ENCODE measurements around the gene BRD3. TPM values are rescaled to one million over a fixed set of nuclear protein-coding genes. Genes with fewer than 3 reads are reported as not detected.
A peak's percentile ranks its signal among the peaks of the same experiment; 100 is the strongest.

Gene BRD3
- total and polyA plus RNA-seq, 2 of the 8 experiments (the other 6 are each of a cell fraction or from before 2014, with no cell fraction given): 31.0 to 82.7 TPM

DNA sequence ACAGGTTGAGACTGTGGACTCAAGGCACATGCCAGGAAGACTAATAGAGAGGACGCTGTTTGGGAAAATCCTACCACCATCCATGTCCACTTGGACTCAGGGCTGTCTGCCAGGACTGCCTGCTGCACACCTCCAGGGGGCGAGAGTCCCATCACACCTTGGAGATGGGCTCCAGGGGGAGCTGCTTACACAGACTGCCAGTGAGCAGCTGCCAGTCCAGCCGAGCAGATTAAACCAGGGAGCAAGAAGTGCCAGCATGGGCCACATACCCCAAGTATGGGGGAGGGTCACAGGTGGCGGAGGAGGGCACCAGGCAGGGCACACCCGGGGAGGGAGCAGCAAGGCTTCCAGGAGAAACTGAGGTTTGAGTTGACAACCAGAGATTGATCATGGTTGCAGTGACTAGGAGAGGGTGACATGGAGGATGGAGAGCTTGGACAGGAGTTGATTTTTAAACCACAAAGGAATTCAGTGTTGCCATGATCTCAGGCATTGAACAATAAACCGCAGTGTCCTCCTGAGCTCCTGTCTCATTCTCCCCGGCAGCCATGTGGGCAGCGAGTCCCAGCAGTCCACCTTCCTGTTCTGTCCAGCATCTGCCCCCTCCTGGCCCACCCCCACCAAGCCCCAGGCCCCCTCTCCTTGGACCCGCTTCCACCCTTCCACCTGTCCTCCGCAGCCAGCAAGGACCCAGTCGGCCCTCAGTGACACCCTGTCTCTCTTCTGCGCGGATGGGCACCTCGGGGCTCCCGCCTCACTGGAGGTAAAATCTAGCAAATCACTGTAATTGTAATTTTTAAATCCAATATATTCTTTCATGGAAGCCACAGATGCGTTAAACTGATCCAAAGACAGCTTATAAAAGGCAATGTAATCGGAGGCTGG lies 72.6 kb downstream of the BRD3 start:
- no peak overlapping the region for H3K14ac ChIP-seq (ENCODE audit: insufficient read length)
- H4K8ac ChIP-seq (ENCODE audit: extremely low read depth, insufficient read depth, low read length): no peak overlapping the region
- H3K23ac ChIP-seq (ENCODE audit: insufficient read length): no peak overlapping the region
- no peak overlapping the region for H3K27ac ChIP-seq (ENCODE audit: low read depth, low read length)
- FAIRE-seq (no peak), DNase-seq (ENCODE audit: low read depth in 1 of 2, low spot score in 2 of 2) (no peak)
- H3K9me3 ChIP-seq (ENCODE audit: insufficient read depth in 2 of 2, low read depth in 1 of 2, low read length in 1 of 2): no peaks in the 10 kb centered on the region
- CTCF ChIA-PET (ENCODE audit: partially characterized antibody): interaction anchor here (0.7 to 5.5 kb wide), 52 partner anchors 11 to 505 kb away, joined by 3 to 75 read pairs (median 7); partner anchors contain the start of gene SARDH
- H3K4me2 ChIP-seq (ENCODE audit: insufficient read depth in 1 of 2, low read depth in 2 of 2, low read length in 2 of 2): no peak overlapping the region
- H3K4ac ChIP-seq (replicated peaks; ENCODE audit: insufficient read length, low read depth, low read length): no peak overlapping the region
- H2BK120ac ChIP-seq (replicated peaks; ENCODE audit: low read depth, low read length): no peak overlapping the region
- H2AK5ac ChIP-seq (ENCODE audit: low read depth, low read length): no peak overlapping the region
- peaks cover 3 to 11% of the 10 kb centered on the region in 2 experiments; a peak in 3 of 4 replicates for H3K79me2 ChIP-seq (ENCODE audit: control insufficient read depth in 1 of 2, insufficient read depth in 2 of 2, low read length in 2 of 2)
- no peak overlapping the region for H3K18ac ChIP-seq (ENCODE audit: extremely low read depth, low read length)
- H3K4me1 ChIP-seq (replicated peaks in 1 of 4; ENCODE audit: control insufficient read depth in 3 of 4, insufficient read depth in 4 of 4, low read length in 3 of 4): peaks cover 0 to 17% (median 10%) of the 10 kb centered on the region in 4 experiments; a peak in 5 of 7 replicates
- H3K56ac ChIP-seq (replicated peaks; ENCODE audit: insufficient read length, low read depth, low read length): no peak overlapping the region
- no peak overlapping the region for H2AFZ ChIP-seq (ENCODE audit: low read length)
- no peak overlapping the region for H2BK20ac ChIP-seq (ENCODE audit: low read length)
- POLR2A ChIA-PET (ENCODE audit: partially characterized antibody): interaction anchor here (0.6 to 1.3 kb wide), 5 partner anchors 11 to 155 kb away, joined by 3 read pairs; no protein-coding TSS in a partner anchor
- no peak overlapping the region for H3K9ac ChIP-seq (replicated peaks in 1 of 4; ENCODE audit: extremely low read depth in 1 of 4, low read depth in 3 of 4, low read length in 3 of 4)
- WGBS, 2 experiments (ENCODE audit: extremely low coverage in 1 of 2, insufficient coverage in 1 of 2, insufficient read length in 1 of 2, insufficient replicate concordance in 2 of 2, low coverage in 1 of 2, low lambda C conversion rate in 2 of 2, missing lambda C conversion rate in 1 of 2): 92% methylated on average over 15 of the region's 17 CpGs; no CpG with 5 or more reads in 1 of the 2 experiments
- H3K79me1 ChIP-seq (ENCODE audit: low read depth, low read length): peaks cover 3% of the 10 kb centered on the region; the same call in 1 of the 2 replicates
- H4K91ac ChIP-seq (replicated peaks; ENCODE audit: insufficient read length, low read length): no peak overlapping the region
- H4K20me1 ChIP-seq (replicated peaks in 1 of 2; ENCODE audit: control insufficient read depth in 1 of 2, insufficient read depth in 2 of 2, low read length in 2 of 2): peaks cover 6 to 12% of the 10 kb centered on the region in 2 experiments
- H3K27me3 ChIP-seq (replicated peaks in 1 of 4; ENCODE audit: control insufficient read depth in 3 of 4, extremely low read depth in 1 of 4, insufficient read depth in 3 of 4, low read length in 3 of 4): no peaks in the 10 kb centered on the region
- no peak overlapping the region for H2BK15ac ChIP-seq (ENCODE audit: low read length)
- H4K5ac ChIP-seq (ENCODE audit: insufficient read length, low read depth, low read length): no peak overlapping the region
- no peak overlapping the region for H2BK5ac ChIP-seq (ENCODE audit: low read depth, low read length)
- H3K4me3 ChIP-seq (ENCODE audit: extremely low read depth in 1 of 4, insufficient read depth in 2 of 4, low read depth in 3 of 4, low read length in 4 of 4): no peak overlapping the region
- H3K23me2 ChIP-seq (ENCODE audit: low read depth, low read length): peaks cover 15% of the 10 kb centered on the region; the same call in 1 of the 2 replicates
- no peaks in the 10 kb centered on the region for H3K36me3 ChIP-seq (ENCODE audit: control insufficient read depth in 2 of 4, insufficient read depth in 4 of 4, low read length in 3 of 4)
- TF ChIP-seq EP300 (IDR thresholded peaks at IDR 0.05; ENCODE audit: borderline replicate concordance in 1 of 2, low read depth in 2 of 2, low read length in 2 of 2) (no peak), TBP (IDR thresholded peaks at IDR 0.05; ENCODE audit: low read depth, low read length) (no peak), RAD21 (IDR thresholded peaks at IDR 0.05 in 1 of 2, conservative IDR thresholded peaks at IDR 0.05 in 1 of 2; ENCODE audit: low read depth in 2 of 2, low read length in 2 of 2) (peak in 1 of 2 experiments; percentile 33; a peak in 2 of 4 replicates)
- TF ChIP-seq, protein P1, sequence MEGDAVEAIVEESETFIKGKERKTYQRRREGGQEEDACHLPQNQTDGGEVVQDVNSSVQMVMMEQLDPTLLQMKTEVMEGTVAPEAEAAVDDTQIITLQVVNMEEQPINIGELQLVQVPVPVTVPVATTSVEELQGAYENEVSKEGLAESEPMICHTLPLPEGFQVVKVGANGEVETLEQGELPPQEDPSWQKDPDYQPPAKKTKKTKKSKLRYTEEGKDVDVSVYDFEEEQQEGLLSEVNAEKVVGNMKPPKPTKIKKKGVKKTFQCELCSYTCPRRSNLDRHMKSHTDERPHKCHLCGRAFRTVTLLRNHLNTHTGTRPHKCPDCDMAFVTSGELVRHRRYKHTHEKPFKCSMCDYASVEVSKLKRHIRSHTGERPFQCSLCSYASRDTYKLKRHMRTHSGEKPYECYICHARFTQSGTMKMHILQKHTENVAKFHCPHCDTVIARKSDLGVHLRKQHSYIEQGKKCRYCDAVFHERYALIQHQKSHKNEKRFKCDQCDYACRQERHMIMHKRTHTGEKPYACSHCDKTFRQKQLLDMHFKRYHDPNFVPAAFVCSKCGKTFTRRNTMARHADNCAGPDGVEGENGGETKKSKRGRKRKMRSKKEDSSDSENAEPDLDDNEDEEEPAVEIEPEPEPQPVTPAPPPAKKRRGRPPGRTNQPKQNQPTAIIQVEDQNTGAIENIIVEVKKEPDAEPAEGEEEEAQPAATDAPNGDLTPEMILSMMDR (IDR thresholded peaks at IDR 0.05; ENCODE audit: control extremely low read depth in 1 of 3, insufficient read depth in 1 of 3, low read depth in 1 of 3, low read length in 3 of 3): peak in 2 of 3 experiments; percentile 56 to 94; a peak in 3 of 4 replicates
- no peak overlapping the region for H2BK12ac ChIP-seq (ENCODE audit: low read depth, low read length)
